C4-2B (cell line): ENCODE measurements around the gene SIN3B.

Source experiments
- CTCF ChIP-seq: fragments of 450-650 bp; conservative IDR thresholded peaks from 2 replicates; pipeline ENCODE4 v1.5.1; 2017; ENCODE audit warnings: mild to moderate bottlenecking
- ZFX ChIP-seq: fragments of 450-650 bp; IDR thresholded peaks from 2 replicates; pipeline ENCODE4 v1.6.1; 2017

DNA sequence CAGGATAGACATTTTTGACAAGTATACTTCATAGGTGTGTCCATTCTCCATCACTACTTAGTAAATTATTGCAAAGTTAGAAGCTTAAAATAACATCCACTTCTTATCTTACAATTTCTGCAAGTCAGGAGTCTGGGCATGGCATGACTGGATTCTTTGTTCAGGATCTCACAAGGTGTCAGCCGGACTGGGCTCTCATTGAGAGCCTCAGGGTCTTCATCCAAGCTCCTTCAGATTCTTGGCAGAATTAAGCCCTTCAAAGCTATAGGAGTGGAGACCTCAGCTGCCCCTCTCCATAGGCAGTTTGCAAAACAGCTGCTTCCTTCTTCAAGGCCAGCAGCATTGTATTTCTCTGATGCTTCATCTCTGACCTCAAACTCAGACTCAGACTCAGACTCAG, 9.1 kb upstream of the SIN3B start:
- TF ChIP-seq CTCF (no peak), ZFX (no peak)
